ENCODE measurements around the gene TMCC2.

The TMCC2 gene

DNA sequence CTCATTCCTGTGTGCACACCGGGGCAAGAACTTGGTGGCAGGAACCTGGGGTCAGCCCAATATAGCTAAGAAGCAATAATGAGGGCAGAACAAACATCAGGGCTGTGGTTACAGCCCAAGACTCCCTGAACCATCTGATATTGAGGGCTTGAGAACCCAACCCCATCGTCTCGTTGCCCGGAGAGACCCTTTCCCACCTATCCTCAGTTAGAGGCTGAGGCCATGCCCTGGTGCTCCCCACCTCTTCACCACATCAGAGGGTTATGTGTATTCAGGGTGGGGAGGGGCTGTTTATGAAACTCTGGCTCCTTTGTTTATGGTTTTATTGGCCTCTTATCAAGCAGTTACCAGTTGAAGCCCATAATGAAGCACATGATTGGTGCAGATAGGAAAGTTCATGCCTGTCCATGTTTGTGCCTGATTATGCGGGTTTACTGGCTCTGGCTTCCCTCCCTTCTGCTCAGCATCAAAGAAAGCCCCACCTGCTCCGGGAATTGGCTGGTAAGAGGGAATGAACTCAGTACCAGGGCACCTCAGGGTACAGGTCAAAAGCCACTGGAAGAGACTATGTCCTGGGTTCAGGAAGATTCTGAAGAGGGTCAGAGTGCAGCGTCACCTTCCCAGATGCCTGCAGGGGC, 79.3 kb downstream of the TMCC2 start:
- no peak for DNase-seq

- DNase-seq: no peak
Observed at GRCh38 chr1:205309741-205310140, 82.0 kb downstream of the TMCC2 start.

- no peak for DNase-seq
Observed at GRCh38 chr1:205310976-205311704, 83.4 kb downstream of the TMCC2 start.

DNA sequence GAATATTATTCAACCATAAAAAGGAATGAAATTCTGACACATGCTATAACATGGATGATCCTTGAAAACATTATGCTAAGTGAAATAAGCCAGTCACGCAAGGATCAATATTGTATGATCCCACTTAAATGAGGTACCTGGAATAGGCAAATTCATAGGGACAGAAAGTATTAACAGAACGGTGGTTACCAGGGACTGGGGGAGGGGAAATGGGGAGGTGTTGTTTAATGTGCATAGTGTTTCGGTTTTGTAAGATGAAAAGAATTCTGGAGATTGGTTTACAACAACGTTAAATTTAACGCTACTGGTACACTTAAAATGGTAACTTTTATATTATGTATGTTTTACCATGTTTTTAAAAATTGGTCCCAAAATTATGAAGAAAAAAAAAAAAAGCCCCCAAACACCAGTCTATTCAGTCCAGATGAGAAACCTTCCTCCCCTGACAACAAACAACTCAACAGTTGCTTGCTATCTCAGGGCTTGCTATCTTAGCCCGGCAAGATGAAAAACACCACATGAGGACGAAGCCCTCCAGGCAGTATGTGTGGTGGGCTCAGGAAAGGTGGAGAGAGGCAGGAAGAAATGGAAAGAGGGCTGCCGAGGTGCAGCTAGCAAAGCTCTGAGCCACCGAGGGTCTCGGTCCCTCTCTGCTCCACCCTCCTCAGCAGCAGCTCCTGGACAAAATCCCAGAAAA, 85.3 kb downstream of the TMCC2 start:
- DNase-seq: no peak

DNA sequence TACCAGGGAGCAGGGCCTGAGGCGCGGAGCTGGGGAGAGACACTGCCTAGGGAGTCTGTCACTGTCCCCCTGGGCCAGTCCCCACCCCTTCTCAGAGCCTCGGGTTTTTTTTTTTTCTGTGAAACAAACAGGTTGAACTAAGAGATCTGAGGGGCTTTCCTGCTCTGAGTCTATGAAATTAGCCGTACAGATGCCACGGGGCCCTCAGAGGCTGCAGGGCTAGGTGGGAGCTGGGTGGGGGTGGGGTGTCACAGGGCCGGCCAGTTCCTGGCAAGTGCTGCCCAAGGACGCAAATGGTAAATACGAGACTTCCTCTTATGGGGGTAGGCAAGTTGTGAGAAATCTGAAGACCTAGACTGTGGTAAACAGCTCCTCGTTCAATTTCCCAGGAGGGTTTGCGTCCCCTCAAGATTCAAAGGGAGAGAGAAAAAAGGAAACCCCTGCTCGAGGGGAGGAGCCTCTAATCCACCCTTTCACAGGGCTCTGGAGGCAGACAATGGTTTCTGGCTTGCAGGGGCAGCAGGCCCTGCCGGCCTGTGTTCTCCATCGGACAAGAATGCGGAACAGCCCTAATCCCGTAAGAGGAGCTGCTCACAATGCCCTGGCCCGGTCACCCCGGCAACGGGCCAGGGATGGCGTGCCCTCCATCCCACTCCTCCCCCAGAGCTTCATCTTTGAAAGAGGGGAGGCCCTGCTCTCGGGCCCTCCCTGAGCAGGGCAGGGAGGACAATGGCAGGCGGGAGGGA, 86.0 kb downstream of the TMCC2 start:
- peak; percentile 43 for DNase-seq

DNA sequence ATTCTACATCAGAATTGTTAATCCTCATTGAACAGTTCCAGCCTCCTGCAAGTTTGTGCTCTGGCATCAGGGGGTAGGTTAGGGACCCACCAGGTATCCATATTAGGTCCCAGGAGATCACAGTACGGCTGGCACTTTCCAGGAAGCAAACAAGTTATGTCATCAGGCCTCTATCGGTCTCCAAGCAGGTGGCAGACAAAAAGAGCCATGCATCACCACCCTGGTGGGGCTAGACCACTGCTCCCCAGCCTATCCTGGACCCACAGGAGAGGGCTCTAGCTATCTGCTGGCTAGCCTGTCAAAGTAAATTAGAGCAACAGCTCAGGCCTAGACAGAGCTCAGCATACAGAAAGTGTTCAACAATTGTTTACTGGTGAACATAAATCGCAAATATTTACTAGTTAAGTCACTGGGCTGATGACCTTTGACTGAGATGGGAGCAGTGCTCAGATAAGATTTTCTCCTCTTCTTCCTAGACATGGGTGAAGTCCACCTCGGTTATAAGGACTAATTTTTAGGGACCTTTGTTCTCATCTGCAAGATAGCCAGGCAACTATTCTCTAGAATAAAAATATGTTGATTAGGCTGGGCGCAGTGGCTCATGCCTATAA, 87.4 kb downstream of the TMCC2 start:
- DNase-seq: no peak

GRCh38 chr1:205316161-205316566, 88.4 kb downstream of the TMCC2 start:
- no peak for DNase-seq

- no peak for DNase-seq
Observed at GRCh38 chr1:205317311-205317917, 89.7 kb downstream of the TMCC2 start.

GRCh38 chr1:205318231-205318991, 90.7 kb downstream of the TMCC2 start:
- DNase-seq: no peak

- peak; percentile 44 for DNase-seq
Observed at GRCh38 chr1:205319081-205320018, 91.6 kb downstream of the TMCC2 start.

DNA sequence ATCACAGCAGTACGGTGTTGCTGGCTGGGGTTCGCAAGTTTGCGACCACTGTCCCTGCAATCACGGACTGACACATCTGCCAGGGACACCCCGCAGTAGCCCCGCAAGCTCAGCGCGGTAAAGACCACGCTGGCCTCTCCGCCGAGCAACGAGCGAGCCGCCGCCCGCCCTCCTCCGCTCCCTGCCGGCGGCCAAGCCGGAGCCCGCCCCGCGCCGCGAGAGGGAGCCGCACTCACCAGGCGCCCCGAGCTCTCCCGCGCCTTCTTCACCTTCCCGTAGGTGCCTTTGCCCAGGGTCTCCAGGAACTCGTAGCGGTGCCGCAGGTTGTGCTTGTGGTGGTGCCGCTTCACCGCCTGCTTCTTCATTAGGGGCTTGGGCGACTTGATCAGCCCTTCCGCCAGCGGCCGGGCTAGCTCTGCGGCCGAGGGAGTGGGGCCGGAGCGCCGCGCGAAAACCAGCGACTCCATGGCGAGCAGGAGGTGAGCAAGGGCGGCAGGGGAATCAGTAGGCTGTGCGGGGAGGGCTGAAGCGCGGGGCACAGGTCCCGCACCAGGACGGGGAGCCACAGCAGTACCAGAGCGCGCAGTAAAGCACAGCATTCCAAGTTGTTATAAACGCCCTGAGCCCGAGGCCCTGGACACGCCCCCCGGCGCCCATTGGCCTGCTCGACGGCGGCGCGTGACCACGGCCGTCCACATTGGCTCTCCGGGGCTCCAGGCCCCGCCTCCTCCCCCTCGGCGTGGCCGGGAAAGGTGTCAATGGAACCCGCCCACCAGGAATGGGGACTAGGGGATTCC, 93.6 kb downstream of the TMCC2 start, which contains the start of gene NUAK2:
NUAK2 (minus strand) TSS at position 584 of the 797 bp plus-strand sequence; CDS start at position 467, 117 bp downstream.
- peak; percentile 93 for DNase-seq

DNA sequence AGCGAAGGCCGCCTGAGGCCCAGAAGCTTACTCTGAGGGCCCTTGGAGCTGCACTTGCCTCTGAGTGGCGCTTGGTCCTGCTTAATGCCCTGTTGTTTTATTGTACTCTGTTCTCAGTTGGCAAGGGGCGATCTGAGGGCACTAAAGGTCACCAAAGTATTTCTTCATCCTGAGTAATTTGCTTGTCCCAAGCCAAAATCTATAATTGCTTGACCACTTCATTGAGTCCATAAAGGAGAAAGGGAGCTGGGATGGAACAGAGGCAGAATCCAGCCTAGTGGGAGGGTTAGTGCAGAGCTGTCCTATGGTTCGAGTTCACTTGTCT, 94.2 kb downstream of the TMCC2 start:
- DNase-seq: no peak

Measured in stimulated activated CD4-positive, alpha-beta T cell treated with anti-CD3 and anti-CD28 coated beads, Interleukin-15, amount 100 ng/mL, for 24 hours (primary cell).